SU-DHL-6 (cell line): ENCODE measurements around the gene TMEM18.

Source experiments
- CTCF ChIP-seq: fragments of 200-600 bp; sonication (generic); IDR thresholded peaks from one replicate; pipeline ENCODE4 v1.5.1; 2017; ENCODE audit warnings: antibody characterized with exemption, mild to moderate bottlenecking, low read length, moderate library complexity; ENCODE audit not compliant: insufficient read depth, poor library complexity, severe bottlenecking
- EZH2phosphoT487 ChIP-seq: fragments of 200-600 bp; sonication (generic), shearing (Covaris generic); conservative IDR thresholded peaks from 2 replicates; pipeline ENCODE4 v1.6.1; 2018; ENCODE audit warnings: mild to moderate bottlenecking, antibody characterized with exemption, low read length, moderate library complexity, mixed read lengths

- TF ChIP-seq CTCF, result no peak
- TF ChIP-seq EZH2phosphoT487, result no peak
These were observed 56.5 kb downstream of the TMEM18 start for GRCh38 chr2:620471-621302.
